Skin epidermis (tissue), 12 donors: ENCODE measurements around the gene COIL.
"Not testable (repeated sequence)": the region's sequence is repeated elsewhere in the genome, so short reads cannot be mapped to it uniquely, and the experiment has no call there.

ENCODE experiments used
- H3K27ac ChIP-seq, 21 experiments: fragments of 200-600 bp; sonication (generic) in 11 of 21; one replicate each; pipeline ENCODE4 v1.5.0; 2020; ENCODE audit warnings: mild to moderate bottlenecking in 3 of 21, inconsistent platforms in 2 of 21, moderate library complexity in 2 of 21
- H3K4me3 ChIP-seq, 7 experiments: fragments of 200-600 bp; sonication (generic) in 2 of 7; one replicate each; pipeline ENCODE4 v1.5.0; 2020; ENCODE audit warnings: inconsistent platforms in 2 of 7, mild to moderate bottlenecking in 2 of 7, moderate library complexity in 1 of 7

COIL gene

GRCh38 chr17:56938206-56938605 lies 22.6 kb downstream of the COIL start:
- not testable (repeated sequence) for H3K4me3 ChIP-seq
- H3K27ac ChIP-seq: peak overlapping the region in 1 of 21 experiments; percentile 14

GRCh38 chr17:56937687-56938086 lies 23.2 kb downstream of the COIL start:
- H3K27ac ChIP-seq: peak overlapping the region in 4 of 21 experiments; percentile 14 to 40 (median 26)
- H3K4me3 ChIP-seq: no peak overlapping the region

DNA sequence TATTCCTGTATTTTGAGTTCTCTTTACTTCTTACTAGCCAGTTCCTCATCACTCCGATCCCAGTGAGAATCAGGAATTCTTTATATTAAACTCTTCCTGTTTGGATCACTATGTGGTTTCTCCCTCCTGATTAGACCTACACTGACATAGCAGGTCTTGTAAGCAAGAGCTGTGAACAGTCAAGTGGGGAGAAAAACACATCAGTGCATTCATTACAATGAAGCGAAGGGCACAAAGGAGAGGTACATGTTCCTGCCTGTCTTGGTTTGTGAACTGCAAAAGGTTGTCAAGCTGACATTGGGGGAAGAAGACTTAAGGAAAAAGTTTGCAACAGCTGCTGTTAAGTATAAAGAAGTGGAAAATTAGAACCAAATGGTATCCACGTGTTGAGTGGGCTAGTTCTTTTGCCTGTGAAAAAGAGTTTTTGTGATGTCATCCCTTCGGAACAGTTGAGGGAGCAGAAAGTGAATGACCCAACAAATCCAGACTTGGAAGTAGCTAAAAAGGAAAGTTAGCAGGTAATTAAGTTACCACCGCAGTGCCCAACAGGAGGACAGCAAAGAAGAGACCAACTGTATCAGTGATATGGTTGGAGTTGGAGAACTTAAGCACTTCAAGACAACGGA lies 24.0 kb downstream of the COIL start:
- H3K4me3 ChIP-seq: no peak overlapping the region
- H3K27ac ChIP-seq: peak overlapping the region in 8 of 21 experiments; percentile 16 to 40 (median 32)

GRCh38 chr17:56935461-56935860 lies 25.4 kb downstream of the COIL start:
- no peak overlapping the region for H3K4me3 ChIP-seq
- no peak overlapping the region for H3K27ac ChIP-seq

GRCh38 chr17:56934280-56934679 lies 26.6 kb downstream of the COIL start:
- Histone ChIP-seq H3K27ac (no peak overlapping the region), H3K4me3 (no peak overlapping the region)

DNA sequence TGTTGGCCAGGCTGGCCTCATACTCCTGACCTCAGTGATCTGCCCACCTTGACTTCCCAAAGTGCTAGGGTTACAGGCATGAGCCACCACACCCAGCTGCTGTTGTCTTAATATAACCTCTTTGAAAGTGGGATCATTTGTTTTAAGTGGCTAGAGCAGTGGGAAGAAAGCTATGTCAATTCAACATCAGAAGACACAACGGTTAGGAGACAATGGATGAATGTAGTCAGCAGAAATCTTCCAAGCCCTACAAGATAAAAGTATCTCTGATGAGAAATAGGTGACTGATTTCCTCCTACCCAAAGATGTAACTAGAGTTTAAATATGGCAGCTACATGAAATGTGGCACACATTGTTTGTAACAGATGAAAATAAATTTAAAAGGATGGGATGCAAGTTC lies 27.0 kb downstream of the COIL start:
- H3K27ac ChIP-seq: no peak overlapping the region
- no peak overlapping the region for H3K4me3 ChIP-seq

DNA sequence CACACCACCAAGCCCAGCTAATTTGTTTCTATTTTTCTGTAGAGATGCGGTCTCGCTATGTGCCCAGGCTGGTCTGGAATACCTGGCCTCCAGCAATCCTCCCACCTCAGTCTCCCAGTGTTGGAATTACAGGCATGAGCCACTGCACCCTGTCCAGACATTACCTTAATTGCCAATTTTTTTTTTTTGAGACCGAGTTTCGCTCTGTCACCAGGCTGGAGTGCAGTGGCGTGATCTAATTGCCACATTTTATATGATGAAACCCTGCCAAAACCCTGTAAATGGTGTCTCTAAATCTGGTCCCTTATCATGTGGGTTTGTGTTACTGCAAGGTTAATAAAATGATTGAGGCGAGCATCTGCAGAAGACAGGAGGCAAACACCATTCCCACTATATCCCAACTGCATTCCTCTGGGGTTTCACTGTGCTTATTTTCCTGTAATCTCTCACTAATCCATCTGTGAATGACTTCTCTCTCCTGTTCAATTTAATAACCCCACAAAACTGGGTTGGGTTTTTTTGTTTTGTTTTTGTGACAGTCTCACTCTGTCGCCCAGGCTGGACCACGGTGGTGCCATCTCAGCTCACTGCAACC lies 27.6 kb downstream of the COIL start:
- no peak overlapping the region for H3K27ac ChIP-seq
- H3K4me3 ChIP-seq: no peak overlapping the region

DNA sequence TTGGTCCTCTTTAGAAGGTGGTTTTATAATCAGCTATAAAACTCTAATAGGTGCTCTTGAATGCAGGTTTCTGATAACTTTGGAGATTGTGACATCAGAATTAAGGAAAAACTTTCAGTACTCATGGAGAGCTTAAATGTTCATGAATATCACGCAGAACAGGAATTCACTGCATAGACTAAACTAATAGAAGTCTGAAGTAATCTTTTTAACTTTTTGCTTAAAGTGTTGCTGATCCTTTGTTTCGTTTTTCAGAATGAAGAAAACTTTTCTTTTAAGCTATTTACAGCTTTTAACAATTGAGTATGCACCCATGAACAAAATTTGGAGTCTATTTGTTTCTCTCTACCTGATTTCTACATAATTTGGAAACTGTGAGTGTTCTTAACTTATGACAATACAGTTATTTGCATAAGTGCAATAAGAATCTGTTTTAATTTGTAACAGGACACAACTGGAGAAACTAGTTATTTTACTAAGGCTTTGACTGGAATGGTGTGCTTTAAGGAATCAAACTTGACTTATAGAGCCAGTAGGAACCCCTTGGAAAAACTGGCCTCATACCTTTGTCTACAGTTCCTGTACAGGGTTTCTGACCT lies 30.0 kb downstream of the COIL start:
- H3K4me3 ChIP-seq: no peak overlapping the region

DNA sequence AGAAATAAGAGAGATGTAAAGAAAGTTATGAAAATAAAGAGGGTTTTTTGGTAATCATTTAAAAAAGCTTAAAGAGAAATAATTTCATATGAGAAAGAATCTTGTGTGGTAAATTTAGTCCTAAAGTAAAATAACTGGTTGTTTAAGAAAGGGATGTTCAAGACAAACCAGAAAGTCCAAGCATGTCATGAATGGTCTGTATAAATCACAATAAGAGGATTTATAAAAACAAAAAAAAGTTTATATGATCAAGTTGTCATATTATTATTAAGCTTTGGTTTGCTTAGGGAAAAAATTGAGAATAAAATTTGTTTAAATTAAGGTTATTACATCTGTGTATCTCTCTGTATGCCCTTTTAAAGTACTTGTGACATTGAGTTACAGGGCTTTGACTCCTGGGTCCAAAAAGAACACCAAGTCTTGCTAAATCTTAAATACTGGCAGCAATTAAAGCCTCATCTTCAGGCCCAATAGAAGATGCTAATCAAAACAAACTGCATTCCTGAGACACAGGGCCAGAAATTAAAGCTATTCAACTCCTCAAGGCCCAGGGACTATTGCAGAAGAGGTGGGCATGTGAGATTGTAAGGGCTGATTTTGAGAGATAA lies 31.4 kb downstream of the COIL start:
- no peak overlapping the region for H3K27ac ChIP-seq
- no peak overlapping the region for H3K4me3 ChIP-seq

More for the DNA sequence above, 30.0 kb downstream of the COIL start:
- no peak overlapping the region for H3K27ac ChIP-seq

- no peak overlapping the region for H3K4me3 ChIP-seq
These were observed 32.3 kb downstream of the COIL start for GRCh38 chr17:56928586-56928985.

DNA sequence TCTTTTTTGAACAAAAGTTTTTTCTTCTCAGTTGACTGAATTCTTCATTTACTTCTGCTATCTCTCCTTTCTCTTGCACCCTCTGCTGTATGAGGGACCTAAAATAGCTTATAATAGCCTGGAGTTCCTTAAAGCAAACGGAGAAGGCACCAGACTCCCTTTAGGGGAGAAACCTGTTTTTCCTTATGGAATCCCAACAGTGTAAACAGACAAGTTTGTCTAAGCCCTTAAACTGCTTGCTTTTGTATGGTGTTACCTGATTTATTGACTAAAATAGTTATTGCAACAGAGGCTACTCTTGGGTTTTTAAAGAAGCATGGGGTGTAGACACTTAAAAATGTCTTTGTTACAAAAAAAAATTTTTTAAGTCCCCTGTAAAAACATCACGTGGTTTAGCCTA lies 34.1 kb downstream of the COIL start:
- no peak overlapping the region for H3K27ac ChIP-seq
- no peak overlapping the region for H3K4me3 ChIP-seq

More at GRCh38 chr17:56928586-56928985, 32.3 kb downstream of the COIL start:
- H3K27ac ChIP-seq: no peak overlapping the region

DNA sequence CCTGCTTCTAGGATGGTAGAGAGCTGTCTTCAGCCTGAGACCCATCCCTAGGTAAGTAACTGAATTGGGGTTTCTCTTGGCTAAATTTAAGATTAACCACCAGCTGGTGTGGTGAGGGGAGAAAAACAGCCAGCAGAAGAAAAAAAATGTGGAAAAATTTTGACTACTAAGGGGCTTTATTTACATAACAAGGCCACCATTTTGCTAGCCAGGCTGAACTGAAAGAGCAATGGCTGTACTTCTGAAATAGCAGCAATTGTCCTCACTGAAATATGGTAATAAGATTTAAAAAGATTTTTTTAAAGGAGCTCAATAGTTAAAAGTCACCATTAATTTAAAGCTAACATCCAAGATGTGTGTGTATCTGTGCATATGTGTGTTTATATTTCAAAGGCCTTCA lies 34.6 kb downstream of the COIL start:
- no peak overlapping the region for H3K4me3 ChIP-seq
- H3K27ac ChIP-seq: no peak overlapping the region

GRCh38 chr17:56925088-56925487 lies 35.8 kb downstream of the COIL start:
- Histone ChIP-seq H3K4me3 (no peak overlapping the region), H3K27ac (no peak overlapping the region)

- H3K4me3 ChIP-seq: no peak overlapping the region
- H3K27ac ChIP-seq: peak overlapping the region in 1 of 21 experiments; percentile 45
These were observed 41.1 kb downstream of the COIL start for GRCh38 chr17:56919717-56920116.

- H3K27ac ChIP-seq: no peak overlapping the region
These were observed 41.9 kb downstream of the COIL start for GRCh38 chr17:56918916-56919315.

DNA sequence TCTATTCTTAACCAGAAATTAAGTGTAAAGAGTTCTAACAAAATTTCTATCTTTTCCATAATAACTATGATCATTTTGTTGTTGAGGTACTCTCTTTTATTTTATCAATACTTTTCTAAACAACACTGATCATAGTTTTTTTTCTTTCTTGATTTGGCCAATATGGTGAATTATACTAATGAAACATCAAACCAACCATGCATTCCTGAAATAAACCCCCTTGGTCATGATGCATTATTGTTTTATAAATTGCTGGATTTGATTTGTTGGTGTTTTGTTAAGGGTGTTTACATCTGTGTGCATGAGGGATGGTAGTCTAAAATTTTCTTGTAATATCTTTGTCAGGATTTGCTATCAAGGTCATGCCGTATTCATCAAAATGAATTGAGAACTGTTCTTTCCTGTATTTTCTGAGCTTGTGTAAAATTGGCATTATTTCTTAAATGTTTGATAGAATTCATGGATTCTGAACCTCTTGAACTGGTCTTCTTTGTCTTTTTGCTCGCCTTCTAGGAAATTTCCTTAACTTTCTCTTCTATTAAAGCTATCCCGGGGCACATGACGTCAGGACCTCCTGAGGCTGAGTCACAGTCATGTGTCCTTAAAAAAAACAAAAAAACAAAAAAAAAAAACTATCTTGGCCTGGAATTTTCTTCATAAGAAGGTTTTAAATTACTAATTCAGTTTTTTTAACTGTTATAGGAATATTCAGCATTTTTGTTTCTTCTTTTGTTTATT lies 43.1 kb downstream of the COIL start:
- H3K27ac ChIP-seq: no peak overlapping the region
- H3K4me3 ChIP-seq: no peak overlapping the region

More at GRCh38 chr17:56918916-56919315, 41.9 kb downstream of the COIL start:
- H3K4me3 ChIP-seq: no peak overlapping the region

- Histone ChIP-seq H3K4me3 (peak overlapping the region; percentile 52 to 92 (median 88)), H3K27ac (peak overlapping the region; percentile 91 to 100 (median 96))
These were observed 46.1 kb downstream of the COIL start for GRCh38 chr17:56914581-56915273.

- H3K4me3 ChIP-seq: peak within 1 kb of the TSS; percentile 52 to 92 (median 88)
- H3K27ac ChIP-seq: peak within 1 kb of the TSS; percentile 91 to 100 (median 96)
These were observed 46.8 kb downstream of the COIL start, which contains the start of gene TRIM25 for GRCh38 chr17:56913867-56914580. Gene TRIM25 (minus strand): TSS chr17:56914049. CDS start chr17:56913988, 61 bp downstream.
